Kidney (tissue), 14 donors: ENCODE data around the gene PPIC. TPM values are rescaled to one million over a fixed set of nuclear protein-coding genes. Genes with fewer than 3 reads are reported as not detected.
A peak's percentile ranks its signal among the peaks of the same experiment; 100 is the strongest.

Experiments used
- DNase-seq, 5 donors: peaks; one replicate each; pipeline ENCODE4 v3.0.0-alpha.2; 2013 to 2020
- FAIRE-seq: peaks from 2 replicates; lab custom pipeline; 2012; peaks lifted over from hg19 to GRCh38; lab: Jason Lieb, UNC
- H3K27ac ChIP-seq, 2 donors: one replicate each; pipeline ENCODE4 v1.7.0; 2013; ENCODE audit warnings: low read depth in 2 of 2, low read length in 2 of 2, inconsistent platforms in 1 of 2
- H3K27me3 ChIP-seq: one replicate; pipeline ENCODE4 v1.7.1; 2013; ENCODE audit warnings: low read length, inconsistent platforms; ENCODE audit not compliant: control insufficient read depth, insufficient read depth
- H3K36me3 ChIP-seq, 3 donors: one replicate each; pipeline versions ENCODE4 v1.7.0 to v1.7.1; 2013; ENCODE audit warnings: low read length in 3 of 3, control low read depth in 1 of 3, inconsistent platforms in 1 of 3; ENCODE audit not compliant: insufficient read depth in 3 of 3, control insufficient read depth in 2 of 3
- H3K4me1 ChIP-seq, 3 donors: one replicate each; pipeline versions ENCODE4 v1.7.0 to v1.7.1; 2013; ENCODE audit warnings: low read length in 3 of 3, inconsistent platforms in 1 of 3, low read depth in 1 of 3; ENCODE audit not compliant: control insufficient read depth in 2 of 3, insufficient read depth in 2 of 3
- H3K4me3 ChIP-seq, 3 donors: one replicate each; pipeline versions ENCODE4 v1.7.0 to v1.8.1; 2013; ENCODE audit warnings: low read length in 3 of 3, control low read depth in 1 of 3, inconsistent platforms in 1 of 3
- H3K9ac ChIP-seq, 3 donors: one replicate each; pipeline versions ENCODE4 v1.7.0 to v1.7.1; 2013; ENCODE audit warnings: low read length in 3 of 3, control low read depth in 1 of 3, inconsistent platforms in 1 of 3
- H3K9me3 ChIP-seq, 3 donors: one replicate each; pipeline versions ENCODE4 v1.7.0 to v1.7.1; 2013; ENCODE audit warnings: low read length in 3 of 3, control low read depth in 1 of 3, inconsistent platforms in 1 of 3; ENCODE audit not compliant: control insufficient read depth in 2 of 3, insufficient read depth in 1 of 3
- CTCF ChIP-seq: IDR thresholded peaks from 3 replicates; pipeline ENCODE4 v1.5.1; 2012; ENCODE audit warnings: mild to moderate bottlenecking, moderate library complexity, borderline replicate concordance; ENCODE audit not compliant: insufficient read depth; ENCODE audit errors: extremely low read depth
- intact Hi-C: fragments of 100-400 bp; cut with DNase I; formaldehyde crosslinking; loops from one replicate; pipeline ENCODE4 v1.11.1; 2022
- polyA plus RNA-seq: library from polyadenylated mRNA; stranded (reverse); fragments of 350-450 nt; fragmentation: Illumina TruSeq; extraction: RNeasy Lipid Tissue Mini Kit (QIAGEN cat#74804); gene quantifications from one replicate; pipeline ENCODE4 v1.2.3, GENCODE V29; 2014; ENCODE audit warnings: low read depth, low replicate concordance; ENCODE audit not compliant: insufficient read depth
- total RNA-seq: library from RNA; stranded (reverse); fragmentation: NEBNext Ultra II Directional; extraction: Animal tissue kit (Norgen Biotek cat#: 25700); gene quantifications from one replicate; pipeline ENCODE4 v1.2.1, GENCODE V29; 2021
- donor health status: control.
- donor health status: control.
- donor health status: control.
- donor health status: control.
- donor health status: control.
- donor health status: DM: yes; HTN: yes; CAD: no.
- donor health status: Normal renal cell carcinoma (clear cell type).

The PPIC gene
- total and polyA plus RNA-seq, 2 donors from 2014 or later = 46.1 to 49.5 TPM

DNA sequence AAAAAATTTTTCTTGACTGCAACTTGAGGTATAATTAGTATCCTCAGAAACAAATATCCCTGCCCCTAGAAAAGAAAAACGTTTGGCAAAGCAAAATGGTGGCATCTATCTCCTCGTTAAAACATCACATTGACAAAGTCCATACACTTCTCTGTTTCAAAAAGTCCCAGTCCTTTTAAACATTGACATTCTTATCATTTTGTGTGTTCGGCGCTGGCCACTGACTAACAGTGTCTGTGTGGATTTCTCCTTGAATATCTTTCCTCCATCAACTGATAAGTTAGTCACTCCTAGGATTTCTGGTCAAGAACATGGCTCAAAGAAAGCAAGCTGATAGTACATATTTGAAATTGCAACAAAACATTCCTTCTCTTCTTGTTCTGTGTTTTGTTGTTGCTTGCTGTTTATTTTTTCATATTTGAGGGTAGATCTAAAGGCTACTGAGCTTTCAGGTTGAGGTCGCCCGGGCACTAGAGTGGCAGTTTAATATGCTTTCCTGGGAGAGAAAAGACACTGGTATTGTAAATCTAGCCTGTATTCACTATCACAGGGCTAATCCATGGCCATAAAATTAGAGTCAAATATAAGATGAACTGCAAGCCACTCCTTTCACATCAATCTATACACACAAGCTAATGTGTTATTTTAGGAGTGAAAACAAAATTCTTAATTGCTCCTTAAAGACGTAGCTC, 8.5 kb upstream of the PPIC start:
- Histone ChIP-seq H3K9me3 (no peaks in the 10 kb centered on the region), H3K27me3 (no peaks in the 10 kb centered on the region), H3K36me3 (no peaks in the 10 kb centered on the region), H3K27ac (no peak overlapping the region), H3K4me3 (no peak overlapping the region), H3K9ac (no peak overlapping the region), H3K4me1 (no peaks in the 10 kb centered on the region)
- no peak for FAIRE-seq
- intact Hi-C loops = no loop called here
- no peak for TF ChIP-seq CTCF
- DNase-seq = peak in 1 of 5 donors; percentile 3

GRCh38 chr5:123039673-123040072, 3.1 kb upstream of the PPIC start:
- Histone ChIP-seq H3K9me3 (no peaks in the 10 kb centered on the region), H3K4me1 (peaks cover 0 to 5% (median 0%) of the 10 kb centered on the region in 3 donors), H3K27me3 (peaks cover 10% of the 10 kb centered on the region), H3K9ac (no peak overlapping the region), H3K4me3 (no peak overlapping the region), H3K36me3 (no peaks in the 10 kb centered on the region), H3K27ac (no peak overlapping the region)
- TF ChIP-seq CTCF = no peak
- DNase-seq (no peak), FAIRE-seq (no peak)
- intact Hi-C loops = no loop called here

DNA sequence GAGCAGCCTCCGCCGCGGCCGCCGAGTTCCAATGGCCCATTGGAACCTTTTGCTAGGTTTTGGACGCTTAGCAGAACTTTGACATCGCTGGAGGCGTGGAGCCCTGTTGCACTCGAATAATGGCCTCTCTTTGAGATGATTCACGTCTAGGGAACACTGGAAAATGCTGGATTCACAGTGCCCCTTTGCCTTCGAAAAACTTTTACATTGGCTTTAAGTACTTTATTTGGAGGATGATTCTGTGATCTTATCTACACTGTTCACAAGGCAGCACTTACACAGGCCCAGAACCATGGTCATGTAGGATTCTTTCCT, 536 bp upstream of the PPIC start:
- DNase-seq (no peak), FAIRE-seq (no peak)
- Histone ChIP-seq H3K27me3 (peaks cover 10% of the 10 kb centered on the region), H3K9me3 (no peaks in the 10 kb centered on the region), H3K9ac (peak overlapping the region; percentile 36 to 83 (median 77)), H3K4me1 (peaks cover 0 to 5% (median 0%) of the 10 kb centered on the region in 3 donors), H3K27ac (peak overlapping the region; percentile 93 to 94), H3K4me3 (peak overlapping the region; percentile 58 to 90 (median 85)), H3K36me3 (no peaks in the 10 kb centered on the region)
- intact Hi-C loops = no loop called here
- TF ChIP-seq CTCF = no peak

GRCh38 chr5:123035918-123036390, 571 bp downstream of the PPIC start:
- FAIRE-seq = no peak
- H3K4me3 ChIP-seq = peak overlapping the region; percentile 41 to 90 (median 85)
- peak overlapping the region; percentile 93 to 94 for H3K27ac ChIP-seq
- intact Hi-C loops = no loop called here
- peaks cover 0 to 5% (median 0%) of the 10 kb centered on the region in 3 donors for H3K4me1 ChIP-seq
- DNase-seq = peak; percentile 62 to 87 (median 72)
- peak overlapping the region in 2 of 3 donors; percentile 26 to 83 for H3K9ac ChIP-seq
- TF ChIP-seq CTCF = no peak
- H3K36me3 ChIP-seq = no peaks in the 10 kb centered on the region
- peaks cover 10% of the 10 kb centered on the region for H3K27me3 ChIP-seq
- H3K9me3 ChIP-seq = no peaks in the 10 kb centered on the region
